HuH-7.5 (cell line): ENCODE results near the gene CSTPP1.

Experiments
- DNase-seq: peaks from one replicate; pipeline ENCODE4 v3.0.0; 2011; ENCODE audit warnings: low spot score

CSTPP1 gene

DNA sequence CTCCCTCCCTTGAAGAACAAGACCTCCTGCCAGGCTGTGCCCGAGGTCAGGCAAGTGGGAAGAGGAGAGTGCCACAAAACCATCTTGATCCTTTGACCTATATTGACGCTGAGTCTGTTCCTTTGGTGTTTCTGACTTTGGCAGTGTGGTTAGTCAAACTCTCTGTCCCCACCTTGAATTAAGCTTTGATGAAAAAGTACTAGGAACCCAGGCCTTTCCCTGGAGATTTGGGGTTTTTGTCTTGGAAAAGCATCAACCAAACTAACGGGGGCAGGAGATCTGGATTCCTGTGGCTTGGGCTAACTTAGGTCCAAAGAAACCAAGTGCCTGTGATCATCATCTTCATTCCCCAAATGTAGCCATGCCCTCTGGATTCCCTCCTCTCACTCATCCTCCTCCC lies 199.8 kb downstream of the CSTPP1 start:
- DNase-seq, result no peak

DNA sequence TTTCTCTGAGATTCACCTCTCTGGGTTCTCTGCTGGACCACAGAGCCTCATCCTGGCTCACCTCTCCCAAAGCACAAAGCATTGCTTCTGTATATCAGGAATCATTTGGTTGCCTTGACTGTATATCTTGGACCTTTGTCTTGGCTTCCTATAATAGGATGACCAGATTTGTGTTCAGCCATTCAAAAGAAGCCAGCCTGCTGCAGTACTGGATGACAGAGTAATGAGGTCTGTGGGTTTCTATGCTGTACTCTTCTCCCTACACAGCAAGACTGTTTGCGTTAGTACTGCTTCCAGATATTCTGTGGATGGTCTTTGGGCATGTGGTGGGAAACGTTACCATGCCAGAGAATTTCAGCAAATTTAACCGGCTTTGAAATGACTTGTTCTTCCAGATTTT lies 200.4 kb downstream of the CSTPP1 start:
- no peak for DNase-seq

DNA sequence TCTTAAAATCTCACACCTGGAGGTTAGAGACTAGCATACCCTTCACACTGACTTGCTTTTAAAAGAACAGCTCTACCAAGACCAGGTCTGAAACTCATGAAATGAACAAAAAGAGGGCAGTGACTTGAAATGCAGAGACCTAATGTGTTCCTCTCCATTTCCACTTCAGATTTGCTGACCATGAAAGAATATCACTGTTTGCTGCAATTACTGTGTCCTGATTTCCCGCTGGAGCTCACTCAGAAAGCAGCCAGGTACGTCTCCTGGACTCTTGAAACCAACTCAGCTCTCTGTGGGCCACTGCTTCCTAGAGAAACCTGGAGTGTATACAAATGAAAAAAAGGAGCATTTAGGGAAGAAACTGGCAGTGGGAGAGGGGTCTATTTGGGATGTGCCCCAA lies 200.9 kb downstream of the CSTPP1 start:
- no peak for DNase-seq

DNA sequence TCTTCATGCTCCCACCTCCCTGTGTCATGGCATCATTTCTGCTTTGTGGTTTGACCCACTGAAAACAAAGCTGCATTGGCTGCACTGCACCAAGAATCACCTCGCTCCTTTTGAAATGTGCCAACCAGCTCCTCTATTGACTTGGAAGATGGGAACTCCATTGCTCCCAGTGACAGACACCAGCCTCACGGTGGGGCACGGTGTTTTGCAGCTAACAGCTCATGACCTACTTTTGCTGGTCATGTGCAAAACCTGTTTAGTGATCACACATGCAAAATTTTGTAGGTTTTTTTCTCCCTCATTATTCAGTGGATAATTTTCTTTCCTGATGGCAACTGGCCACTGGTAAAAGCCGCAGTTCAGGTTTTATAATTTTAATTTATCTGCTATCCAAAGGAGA lies 203.3 kb downstream of the CSTPP1 start:
- DNase-seq, result no peak

GRCh38 chr11:47143322-47143721 lies 206.8 kb downstream of the CSTPP1 start:
- no peak for DNase-seq

DNA sequence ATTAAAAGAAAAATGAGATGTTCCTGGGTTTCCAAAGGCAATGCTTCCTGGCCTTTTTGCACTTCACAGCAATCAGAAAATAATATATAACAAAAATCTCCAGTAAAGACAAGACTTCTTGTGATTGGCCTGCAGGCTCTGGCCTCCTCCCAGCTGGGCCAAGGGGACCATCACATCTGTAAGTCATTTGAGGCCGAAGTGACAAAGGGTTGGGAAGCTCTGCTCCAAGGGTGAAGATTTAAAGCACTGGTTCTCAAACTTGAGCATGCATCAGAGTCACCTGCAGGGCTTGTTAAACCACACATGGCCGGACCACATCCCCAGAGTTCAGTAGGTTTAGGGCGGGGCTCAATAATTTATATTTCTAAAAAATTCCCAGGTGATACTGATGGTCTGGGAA lies 208.0 kb downstream of the CSTPP1 start:
- DNase-seq, result no peak

GRCh38 chr11:47147250-47147649 lies 210.7 kb downstream of the CSTPP1 start:
- no peak for DNase-seq

DNA sequence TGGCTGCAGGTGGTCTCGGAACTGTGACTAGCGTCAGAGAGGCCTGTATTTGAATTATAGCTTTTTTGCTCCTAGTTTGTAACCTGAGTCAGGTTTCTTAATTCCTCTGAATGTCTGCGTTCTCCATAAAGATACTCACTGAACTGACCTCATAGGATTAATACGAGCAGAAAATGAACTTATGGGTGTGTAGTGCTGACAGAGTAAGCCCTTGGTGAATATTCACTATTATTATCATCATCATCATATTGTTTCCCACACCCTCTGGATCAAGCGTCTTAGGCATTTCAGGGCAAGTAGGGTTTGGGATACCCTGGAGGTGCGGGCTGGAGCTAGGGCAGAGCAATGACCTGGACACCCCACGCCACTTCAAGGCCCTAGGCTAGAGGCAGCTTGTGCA lies 211.1 kb downstream of the CSTPP1 start:
- no peak for DNase-seq

DNA sequence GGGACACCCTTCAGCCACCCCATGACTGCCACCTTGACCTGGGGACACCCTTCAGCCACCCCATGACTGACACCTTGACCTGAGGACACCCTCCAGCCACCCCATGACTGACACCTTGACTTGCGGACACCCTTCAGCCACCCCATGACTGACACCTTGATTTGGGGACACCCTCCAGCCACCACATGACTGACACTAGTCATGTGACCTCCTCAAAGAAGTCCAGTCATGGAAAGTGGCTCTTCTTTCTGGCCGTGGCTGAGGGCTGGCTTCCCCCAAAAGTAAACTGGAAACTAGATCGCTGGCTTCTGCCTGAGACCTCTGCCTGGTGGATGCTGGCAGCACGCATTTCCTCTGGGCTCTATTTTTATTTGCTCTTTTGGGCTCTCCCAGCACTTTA lies 211.7 kb downstream of the CSTPP1 start:
- no peak for DNase-seq

DNA sequence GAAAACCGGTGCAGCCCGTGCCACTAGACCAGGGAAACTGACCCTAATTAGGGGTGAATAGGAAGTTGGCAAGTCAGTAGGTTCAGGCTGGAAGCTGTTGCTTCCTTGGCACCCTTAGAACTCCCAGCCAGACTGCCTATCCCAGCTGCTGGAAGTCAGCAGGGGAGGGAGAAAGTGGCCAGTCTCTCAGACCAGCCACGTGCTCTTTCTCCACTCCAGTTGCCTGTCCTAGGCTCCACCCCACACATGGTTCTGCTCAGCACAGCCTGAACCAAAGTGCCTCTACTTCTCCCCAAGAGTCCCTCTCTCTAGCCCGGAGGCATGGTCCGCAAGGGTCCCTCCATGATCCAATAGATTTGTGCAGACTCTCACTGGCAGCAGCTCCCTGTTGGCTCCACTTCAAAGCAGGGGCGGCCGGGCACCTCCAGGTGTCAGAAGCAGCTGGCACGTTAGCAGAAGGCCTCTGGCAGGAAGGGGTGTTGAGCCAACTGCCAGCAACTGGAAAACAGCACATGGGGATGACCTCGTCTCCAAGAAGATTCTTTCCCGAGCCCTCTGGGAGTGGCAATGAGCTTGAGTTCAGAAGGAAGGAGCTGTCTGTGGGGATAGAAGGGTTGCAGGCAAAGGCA lies 212.5 kb downstream of the CSTPP1 start:
- DNase-seq, result no peak

GRCh38 chr11:47149782-47150181 lies 213.2 kb downstream of the CSTPP1 start:
- DNase-seq, result no peak

GRCh38 chr11:47152126-47152952 lies 215.8 kb downstream of the CSTPP1 start:
- no peak for DNase-seq

- peak; percentile 81 for DNase-seq
Measured at GRCh38 chr11:47152953-47153950, 216.7 kb downstream of the CSTPP1 start.

DNA sequence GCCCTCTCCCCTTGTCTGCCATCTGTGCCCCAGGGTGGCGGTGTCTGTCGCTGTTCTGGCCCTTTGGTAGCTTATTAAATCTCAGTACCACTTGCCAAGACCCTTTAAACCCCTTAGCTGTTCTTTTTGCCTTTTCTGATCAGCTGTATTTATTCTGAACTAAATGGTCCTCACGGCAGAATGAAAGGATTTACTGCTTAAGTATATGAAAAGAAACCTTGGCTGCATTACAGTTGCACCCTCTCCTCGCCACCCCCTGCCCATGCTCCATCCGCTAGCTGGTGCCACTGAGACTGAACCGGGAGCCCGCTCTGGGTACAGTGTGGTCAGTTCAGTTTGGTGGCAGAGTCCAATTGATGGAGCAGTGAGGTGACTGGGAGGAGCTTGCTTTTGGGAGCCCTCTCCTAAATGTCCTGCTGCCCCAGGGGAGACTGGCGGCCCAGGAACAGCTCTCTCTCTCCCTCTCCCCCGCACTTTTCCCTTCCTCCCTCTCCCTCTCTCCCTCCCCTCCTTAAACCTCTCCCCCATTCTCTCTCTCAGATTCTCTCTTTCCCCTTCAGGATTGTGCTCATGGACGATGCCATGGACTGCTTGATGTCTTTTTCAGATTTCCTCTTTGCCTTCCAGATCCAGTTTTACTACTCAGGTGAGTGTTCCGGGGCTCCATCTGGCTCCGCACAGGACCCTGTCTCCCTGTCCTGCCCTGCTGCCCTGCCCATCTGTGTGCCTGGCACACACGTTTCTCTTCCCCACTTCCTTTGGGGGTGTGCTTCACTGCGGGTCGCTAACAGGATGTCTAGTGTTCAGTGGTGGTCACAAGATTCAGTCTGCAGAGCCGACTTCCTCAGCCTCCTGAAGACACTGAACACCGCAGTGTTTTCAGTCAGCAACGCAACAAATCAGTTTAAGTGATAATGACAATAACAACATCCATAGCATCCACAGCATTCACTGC lies 218.3 kb downstream of the CSTPP1 start:
- no peak for DNase-seq

DNA sequence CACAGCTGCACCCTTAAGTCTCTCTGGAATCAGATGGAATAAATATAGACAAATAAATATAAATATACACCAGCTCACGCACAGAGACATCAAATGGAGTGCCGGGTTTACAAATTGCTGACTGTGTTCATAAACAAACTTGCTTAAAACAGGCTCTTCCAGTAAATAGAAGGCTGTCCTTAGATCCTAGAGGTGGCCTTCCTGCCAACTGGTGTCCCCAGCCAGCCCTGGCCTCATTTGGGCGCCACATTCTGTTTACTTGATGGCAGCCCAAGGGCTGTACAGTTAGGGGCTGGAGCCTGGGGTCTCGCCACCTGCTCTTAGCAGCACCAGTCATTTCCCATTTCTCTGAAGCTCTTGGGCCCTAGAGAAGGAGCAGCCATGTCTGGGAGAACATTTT lies 219.3 kb downstream of the CSTPP1 start:
- DNase-seq, result no peak

DNA sequence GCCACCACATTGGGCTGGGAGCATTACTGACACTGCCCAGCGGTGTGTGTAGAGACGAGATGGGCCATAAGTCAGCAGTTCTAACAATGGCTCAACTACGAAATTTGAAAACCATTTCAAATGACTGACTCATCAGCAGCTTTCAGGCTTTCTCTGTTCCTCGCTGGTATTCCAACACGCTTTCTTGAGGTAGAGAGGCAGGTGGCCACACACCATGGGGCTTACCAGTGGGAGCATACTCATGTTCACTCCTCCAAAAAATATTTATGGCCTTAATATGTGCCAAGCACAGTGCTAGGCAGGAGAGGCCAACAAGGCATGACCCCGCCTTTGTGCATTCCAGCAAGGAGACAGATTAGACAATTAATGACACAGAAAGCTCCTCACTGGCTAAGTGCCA lies 219.8 kb downstream of the CSTPP1 start:
- no peak for DNase-seq

DNA sequence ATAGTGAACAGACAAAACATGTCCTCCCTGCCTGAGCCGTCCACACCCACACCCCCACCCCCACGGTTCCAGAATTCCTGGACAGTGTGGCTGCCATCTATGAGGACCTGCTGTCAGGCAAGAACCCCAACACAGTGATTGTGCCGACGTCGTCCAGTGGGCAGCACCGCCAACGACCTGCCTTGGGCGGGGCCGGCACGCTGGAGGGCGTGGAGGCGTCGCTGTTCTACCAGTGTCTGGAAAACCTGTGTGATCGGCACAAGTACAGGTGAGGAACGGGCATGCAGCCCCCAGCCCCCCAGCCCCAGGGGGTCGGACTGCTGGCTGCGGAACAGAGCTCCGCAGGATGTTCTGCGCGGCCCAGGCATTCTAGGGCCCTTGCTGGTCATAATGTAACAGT lies 220.4 kb downstream of the CSTPP1 start:
- DNase-seq, result no peak

DNA sequence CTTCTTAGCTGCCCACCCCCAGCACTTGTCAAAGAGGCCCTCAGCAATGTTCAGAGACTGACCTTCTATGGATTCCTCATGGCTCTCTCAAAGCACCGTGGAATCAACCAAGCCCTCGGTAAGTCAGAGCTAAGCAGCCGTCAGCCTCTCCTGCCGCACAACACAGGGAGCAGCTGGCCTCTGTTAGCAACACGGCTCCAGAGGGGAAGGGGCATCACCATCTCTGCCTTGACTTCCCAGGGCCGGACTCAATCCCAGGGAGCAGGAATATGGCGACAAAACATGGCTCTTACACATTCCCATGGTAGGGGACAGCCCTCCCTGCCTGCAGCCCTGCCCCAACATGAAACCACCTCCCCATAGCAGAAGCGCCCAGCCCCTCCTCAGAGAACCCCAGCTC lies 221.2 kb downstream of the CSTPP1 start:
- DNase-seq, result no peak

DNA sequence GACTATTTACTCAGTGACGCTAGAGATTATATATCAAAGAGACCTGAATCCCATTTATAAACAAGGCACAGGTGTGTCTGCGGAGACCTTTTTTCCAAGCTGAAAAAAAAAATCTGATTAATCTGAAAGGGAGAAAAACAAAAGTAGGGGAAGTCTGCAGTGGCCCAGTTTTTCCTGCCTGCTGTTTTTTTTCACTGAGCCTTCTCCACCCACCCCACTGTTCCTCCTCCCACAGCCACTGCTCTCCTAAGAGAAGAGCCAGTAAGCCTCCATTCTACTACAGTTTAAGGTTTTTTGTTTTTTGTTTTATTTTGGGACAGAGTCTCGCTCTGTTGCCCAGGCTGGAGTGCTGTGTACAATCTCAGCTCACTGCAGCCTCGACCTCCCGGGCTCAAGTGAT lies 221.7 kb downstream of the CSTPP1 start:
- no peak for DNase-seq

- no peak for DNase-seq
Measured at GRCh38 chr11:47160753-47161133, 224.2 kb downstream of the CSTPP1 start.

DNA sequence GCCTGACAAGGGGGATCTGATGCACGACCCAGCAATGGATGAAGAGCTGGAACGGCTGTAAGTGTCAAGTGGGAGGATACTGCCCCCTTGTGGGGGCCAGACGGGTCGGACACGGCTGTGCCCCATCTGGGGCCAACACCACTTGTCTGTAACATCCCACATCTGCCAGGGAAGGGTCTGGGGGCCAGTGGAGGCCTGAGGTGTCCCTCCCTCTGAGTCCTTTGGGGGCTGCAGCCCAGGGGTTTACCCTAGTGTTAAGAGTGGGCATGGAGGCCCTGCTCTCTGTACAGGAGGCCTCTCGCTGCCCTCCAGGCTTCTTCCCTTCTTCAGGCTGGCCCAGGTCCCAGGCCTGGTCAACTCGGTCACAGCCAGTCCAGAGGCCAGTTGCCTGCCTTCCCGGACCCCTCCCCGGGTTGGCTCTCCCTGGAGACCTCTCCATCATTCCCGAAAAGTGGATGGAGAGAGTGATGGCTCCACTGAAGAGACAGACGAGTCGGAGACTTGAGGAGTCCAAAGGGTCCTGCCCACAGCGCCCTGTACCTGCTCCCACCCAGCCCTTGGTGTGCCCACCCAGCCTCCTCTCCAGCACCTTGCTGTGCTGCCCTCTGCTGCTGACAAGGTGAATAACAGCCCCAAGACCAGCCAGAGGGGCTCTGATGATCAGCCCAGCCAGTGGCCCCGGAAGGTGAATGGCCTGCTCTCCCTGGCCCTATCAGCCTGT lies 224.7 kb downstream of the CSTPP1 start:
- DNase-seq, result peak; percentile 93
